Measurements from ENCODE around the gene NECTIN3. TPM values are rescaled to one million over a fixed set of nuclear protein-coding genes. Genes with fewer than 3 reads are reported as not detected.

NECTIN3 gene
- total and polyA plus RNA-seq, 2 of the 4 experiments (the other 2 are of a cell fraction) = 34.7 to 155 TPM

- peak overlapping the region; percentile 96 for H3K14ac ChIP-seq (replicated peaks; ENCODE audit: low read depth, low read length)
- H4K20me1 ChIP-seq (ENCODE audit: insufficient read depth, low read length) = peaks cover 44% of the 10 kb centered on the region
- H2AK9ac ChIP-seq (replicated peaks; ENCODE audit: low read depth, low read length, poor library complexity) = no peak overlapping the region
- peak overlapping the region; percentile 93; the same call in 1 of the 2 replicates for H3K4me2 ChIP-seq (ENCODE audit: low read depth, low read length)
- H3K9ac ChIP-seq (ENCODE audit: low read depth, low read length) = peak overlapping the region; percentile 93; the same call in 1 of the 2 replicates
- TF ChIP-seq CHD1 (IDR thresholded peaks at IDR 0.05; ENCODE audit: low read depth, low read length) = no peak
- no peak for TF ChIP-seq BHLHE40 (IDR thresholded peaks at IDR 0.05; ENCODE audit: low read depth, low read length)
- TF ChIP-seq RAD21 (IDR thresholded peaks at IDR 0.05; ENCODE audit: low read length) = peak; percentile 21; the same call in 1 of the 2 replicates
- TF ChIP-seq POLR2A (IDR thresholded peaks at IDR 0.05; ENCODE audit: low read depth, low read length) = no peak
- TF ChIP-seq ELK1 (IDR thresholded peaks at IDR 0.05; ENCODE audit: borderline replicate concordance, low read depth, low read length) = no peak
- no peak for TF ChIP-seq FOS (IDR thresholded peaks at IDR 0.05; ENCODE audit: low read depth, low read length)
- peak; percentile 61; the same call in 1 of the 2 replicates for TF ChIP-seq MXI1 (IDR thresholded peaks at IDR 0.05; ENCODE audit: borderline replicate concordance, low read depth, low read length)
- no peak for TF ChIP-seq NFE2L2 (IDR thresholded peaks at IDR 0.05; ENCODE audit: low read depth, low read length)
- TF ChIP-seq MAFK (IDR thresholded peaks at IDR 0.05; ENCODE audit: low read depth, low read length) = no peak
- TF ChIP-seq MAZ (IDR thresholded peaks at IDR 0.05; ENCODE audit: borderline replicate concordance, low read depth, low read length) = no peak
- no peak for TF ChIP-seq SMC3 (IDR thresholded peaks at IDR 0.05; ENCODE audit: low read depth, low read length)
- TF ChIP-seq CTCF (conservative IDR thresholded peaks at IDR 0.05; ENCODE audit: low read depth, low read length) = no peak
- CTCF ChIA-PET = no interaction called here
- no CpG with 5 or more reads among the region's 5 CpGs for WGBS, 2 experiments (ENCODE audit: extremely low coverage in 2 of 2, insufficient read length in 1 of 2)
- H3K4me1 ChIP-seq (ENCODE audit: control insufficient read depth, insufficient read depth, low read length) = peaks cover 5% of the 10 kb centered on the region; the same call in 1 of the 2 replicates
- H3K27me3 ChIP-seq (ENCODE audit: control insufficient read depth, insufficient read depth, low read length) = no peaks in the 10 kb centered on the region
- intact Hi-C loops (cut with micrococcal nuclease) (loop anchor here (2.0 to 10.0 kb wide), 10 partner anchors 266 to 1796 kb away; no protein-coding TSS in a partner anchor), in situ Hi-C loops (cut with MboI; ENCODE audit: low sequenced_read_pairs) (loop anchor here (10.0 kb wide), 1 partner anchor 1538 kb away; no protein-coding TSS in a partner anchor), dilution Hi-C loops (cut with HindIII; ENCODE audit: low sequenced_read_pairs, unreplicated experiment) (no loop called here)
- no peak overlapping the region; the same call in 1 of the 2 replicates for H4K5ac ChIP-seq (ENCODE audit: low read depth, low read length)
- ATAC-seq (ENCODE audit: low read depth) = no peak
- peak overlapping the region; percentile 87 for H3K56ac ChIP-seq (ENCODE audit: extremely low read depth, insufficient read depth, low read length)
- peak; percentile 74 for DNase-seq
- H2AFZ ChIP-seq (replicated peaks; ENCODE audit: low read length, poor library complexity) = no peak overlapping the region
- H3K9me1 ChIP-seq (ENCODE audit: insufficient read depth, low read length) = no peaks in the 10 kb centered on the region
- H4K91ac ChIP-seq (ENCODE audit: insufficient read depth, low read depth, low read length) = no peak overlapping the region
- POLR2A ChIA-PET (ENCODE audit: unreplicated experiment) = no interaction called here
- BruUV-seq (replicated peaks) = no TSS peak
- peak overlapping the region; percentile 26 to 27; a peak in 1 of 4 replicates for H4K8ac ChIP-seq (ENCODE audit: low read depth in 2 of 2, low read length in 2 of 2)
- H3K79me1 ChIP-seq (ENCODE audit: low read depth in 1 of 2, low read length in 2 of 2) = peaks cover 0 to 18% of the 10 kb centered on the region in 2 experiments; a peak in 3 of 4 replicates
- peak overlapping the region; percentile 79; the same call in 1 of the 2 replicates for H3K4ac ChIP-seq (ENCODE audit: low read depth, low read length)
- H3K4me3 ChIP-seq (ENCODE audit: insufficient read depth, low read depth, low read length) = peak overlapping the region; percentile 98
- H2BK15ac ChIP-seq (ENCODE audit: low read depth, low read length) = 0 out of 3 replicates have a peak overlapping the region, but pooled peaks have one; percentile 1
- peak overlapping the region; percentile 94 for H3K23ac ChIP-seq (ENCODE audit: low read depth, low read length)
- H2BK120ac ChIP-seq (ENCODE audit: low read depth, low read length) = peak overlapping the region; percentile 22; the same call in 1 of the 2 replicates
- no peaks in the 10 kb centered on the region for H3K9me3 ChIP-seq (ENCODE audit: control insufficient read depth, insufficient read depth, low read length)
- H2BK20ac ChIP-seq (ENCODE audit: low read depth, low read length) = no peak overlapping the region
- H3K36me3 ChIP-seq (ENCODE audit: control insufficient read depth, insufficient read depth, low read length) = no peaks in the 10 kb centered on the region; the same call in 1 of the 2 replicates
- peak overlapping the region; percentile 89 for H2BK5ac ChIP-seq (ENCODE audit: low read depth, low read length, poor library complexity, severe bottlenecking)
- H3K27ac ChIP-seq (ENCODE audit: insufficient read depth, low read length) = 0 out of 2 replicates have a peak overlapping the region, but pooled peaks have one; percentile 20
- no peak overlapping the region for H2AK5ac ChIP-seq (ENCODE audit: low read depth, low read length)
- H3K18ac ChIP-seq (ENCODE audit: low read depth, low read length) = peak overlapping the region; percentile 70; the same call in 1 of the 2 replicates
Observed at GRCh38 chr3:111073218-111073617, 1.6 kb downstream of the NECTIN3 start.

Measured in IMR-90 (cell line).